Cardiac muscle cell (in vitro differentiated cells and primary cell): ENCODE measurements around the gene TMEM115. TPM values are rescaled to one million over a fixed set of nuclear protein-coding genes. Genes with fewer than 3 reads are reported as not detected.
A peak's percentile ranks its signal among the peaks of the same experiment; 100 is the strongest.

Experiments
- DNase-seq, 2 donors: peaks; one replicate each; pipeline versions ENCODE4 v3.0.0 to v3.0.0-alpha.2; 2010 to 2017; ENCODE audit warnings: low read depth in 1 of 2, low spot score in 1 of 2
- H3K27ac ChIP-seq: fragments of 200-600 bp; sonication (generic); 2 replicates; pipeline ENCODE4 v1.5.1; 2016
- H3K27me3 ChIP-seq: fragments of 200-600 bp; sonication (generic); 2 replicates; pipeline ENCODE4 v1.6.0; 2016; ENCODE audit warnings: control low read depth
- H3K36me3 ChIP-seq: fragments of 200-600 bp; sonication (generic); 2 replicates; pipeline ENCODE4 v1.5.1; 2016; ENCODE audit warnings: control low read depth
- H3K4me1 ChIP-seq: fragments of 200-600 bp; sonication (generic); 2 replicates; pipeline ENCODE4 v1.8.1; 2017; ENCODE audit warnings: low read depth, mild to moderate bottlenecking, mixed run types
- H3K4me3 ChIP-seq: fragments of 200-600 bp; sonication (generic); 2 replicates; pipeline ENCODE4 v1.5.1; 2016; ENCODE audit warnings: mild to moderate bottlenecking
- H3K9me3 ChIP-seq: fragments of 200-600 bp; sonication (generic); 2 replicates; pipeline ENCODE4 v1.5.1; 2017; ENCODE audit warnings: low read depth, mild to moderate bottlenecking, control low read depth
- polyA plus RNA-seq: library from polyadenylated mRNA; unstranded; fragments of >200 nt; fragmentation: Nextera tagmentation; extraction: Ambion mirVana; gene quantifications from 2 replicates; pipeline ENCODE4 v1.2.1, GENCODE V29; 2016
- total RNA-seq: library from RNA; depleted of rRNA; stranded (reverse); fragments of >200 nt; gene quantifications from 2 replicates; pipeline ENCODE4 v1.2.3, GENCODE V29; 2016
- TF ChIP-seq, protein P1 (sequence below): IDR thresholded peaks from 2 replicates; pipeline ENCODE4 v1.5.1; 2012; ENCODE audit warnings: low read depth, mild to moderate bottlenecking, low read length

The TMEM115 gene
- total and polyA plus RNA-seq, 2 experiments from 2014 or later, result 57.9 to 67.0 TPM

DNA sequence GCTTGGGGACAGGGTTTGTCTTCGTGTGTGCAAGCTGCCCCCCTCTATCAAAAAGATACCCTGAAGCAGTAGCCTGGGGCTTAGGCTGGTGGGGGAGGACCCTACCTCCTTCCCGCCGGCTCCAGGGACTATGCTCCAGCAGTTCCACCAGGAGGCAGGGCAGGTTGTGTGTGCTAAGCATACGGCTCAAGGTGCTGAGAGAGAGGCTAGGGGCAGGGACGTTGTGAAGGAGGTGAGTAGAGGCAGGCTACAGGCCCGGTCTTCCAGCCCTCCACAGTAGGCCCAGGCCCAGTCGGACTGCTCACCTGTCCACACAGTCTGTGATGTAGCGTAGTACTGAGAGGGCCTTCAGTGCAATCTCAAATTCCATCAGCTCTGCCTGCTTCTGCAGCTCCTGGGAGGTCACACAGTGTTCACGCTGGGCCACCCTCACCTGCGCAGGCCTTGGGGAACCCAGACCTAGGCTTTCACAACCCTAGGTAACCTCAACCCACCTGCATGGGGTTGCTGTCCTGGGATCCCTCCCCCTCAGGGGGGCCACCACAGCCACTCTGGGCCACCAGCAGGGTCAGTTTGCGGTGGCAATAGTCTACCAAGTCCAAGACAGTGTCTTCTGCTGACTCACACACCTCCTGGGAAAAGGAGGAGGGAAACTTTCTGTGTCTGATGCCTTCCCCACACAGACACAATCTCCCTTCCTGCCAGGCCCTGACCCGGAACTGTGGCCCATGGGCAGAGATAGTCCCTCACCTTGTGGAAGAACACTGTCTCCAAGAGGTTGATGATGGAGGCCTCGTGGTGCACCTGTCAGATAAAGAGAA is 16.3 kb downstream of the TMEM115 start:
- TF ChIP-seq, protein P1, sequence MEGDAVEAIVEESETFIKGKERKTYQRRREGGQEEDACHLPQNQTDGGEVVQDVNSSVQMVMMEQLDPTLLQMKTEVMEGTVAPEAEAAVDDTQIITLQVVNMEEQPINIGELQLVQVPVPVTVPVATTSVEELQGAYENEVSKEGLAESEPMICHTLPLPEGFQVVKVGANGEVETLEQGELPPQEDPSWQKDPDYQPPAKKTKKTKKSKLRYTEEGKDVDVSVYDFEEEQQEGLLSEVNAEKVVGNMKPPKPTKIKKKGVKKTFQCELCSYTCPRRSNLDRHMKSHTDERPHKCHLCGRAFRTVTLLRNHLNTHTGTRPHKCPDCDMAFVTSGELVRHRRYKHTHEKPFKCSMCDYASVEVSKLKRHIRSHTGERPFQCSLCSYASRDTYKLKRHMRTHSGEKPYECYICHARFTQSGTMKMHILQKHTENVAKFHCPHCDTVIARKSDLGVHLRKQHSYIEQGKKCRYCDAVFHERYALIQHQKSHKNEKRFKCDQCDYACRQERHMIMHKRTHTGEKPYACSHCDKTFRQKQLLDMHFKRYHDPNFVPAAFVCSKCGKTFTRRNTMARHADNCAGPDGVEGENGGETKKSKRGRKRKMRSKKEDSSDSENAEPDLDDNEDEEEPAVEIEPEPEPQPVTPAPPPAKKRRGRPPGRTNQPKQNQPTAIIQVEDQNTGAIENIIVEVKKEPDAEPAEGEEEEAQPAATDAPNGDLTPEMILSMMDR, result no peak
- H3K27ac ChIP-seq, result no peak overlapping the region
- DNase-seq, result no peak
- H3K9me3 ChIP-seq, result no peaks in the 10 kb centered on the region
- H3K4me1 ChIP-seq, result peaks cover 8% of the 10 kb centered on the region
- H3K27me3 ChIP-seq, result peaks cover 61% of the 10 kb centered on the region
- H3K36me3 ChIP-seq, result no peaks in the 10 kb centered on the region
- no peak overlapping the region for H3K4me3 ChIP-seq

DNA sequence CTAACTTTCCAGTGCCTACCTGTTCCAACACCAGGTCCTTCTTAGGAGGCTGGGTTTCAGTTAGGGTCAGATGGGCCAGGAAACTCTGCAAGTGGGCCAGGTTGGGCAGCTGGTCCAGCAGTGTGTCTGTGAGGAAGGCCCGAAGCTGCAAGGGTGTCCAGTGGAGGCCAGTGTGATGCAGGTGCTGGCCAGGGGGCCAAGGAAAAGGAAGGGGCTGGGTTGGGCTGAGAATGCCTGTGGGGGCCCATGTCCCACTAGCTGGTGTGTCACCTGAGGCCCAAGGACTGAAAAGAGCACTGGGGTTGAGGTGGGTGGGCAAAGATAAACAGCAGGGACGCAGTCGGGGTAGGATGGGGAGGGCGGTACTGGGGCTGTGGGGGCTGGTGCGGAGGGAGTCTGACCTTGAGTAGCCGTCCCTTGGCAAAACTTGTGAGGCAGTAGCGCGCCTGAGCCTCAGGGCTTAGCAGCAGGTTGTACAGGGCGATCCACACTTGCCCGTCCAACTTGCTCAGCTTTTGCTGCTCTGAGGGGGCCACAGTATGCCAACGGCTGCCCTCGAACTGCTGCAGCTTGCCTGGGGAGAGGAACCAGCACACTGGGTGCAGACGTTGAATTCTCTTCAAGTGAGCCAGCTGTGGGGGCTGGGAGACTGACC is 17.2 kb downstream of the TMEM115 start:
- no peak for DNase-seq
- Histone ChIP-seq H3K36me3 (no peaks in the 10 kb centered on the region), H3K4me1 (peaks cover 11% of the 10 kb centered on the region), H3K4me3 (no peak overlapping the region), H3K27me3 (peaks cover 61% of the 10 kb centered on the region), H3K9me3 (no peaks in the 10 kb centered on the region), H3K27ac (no peak overlapping the region)
- TF ChIP-seq, protein P1, result no peak

DNA sequence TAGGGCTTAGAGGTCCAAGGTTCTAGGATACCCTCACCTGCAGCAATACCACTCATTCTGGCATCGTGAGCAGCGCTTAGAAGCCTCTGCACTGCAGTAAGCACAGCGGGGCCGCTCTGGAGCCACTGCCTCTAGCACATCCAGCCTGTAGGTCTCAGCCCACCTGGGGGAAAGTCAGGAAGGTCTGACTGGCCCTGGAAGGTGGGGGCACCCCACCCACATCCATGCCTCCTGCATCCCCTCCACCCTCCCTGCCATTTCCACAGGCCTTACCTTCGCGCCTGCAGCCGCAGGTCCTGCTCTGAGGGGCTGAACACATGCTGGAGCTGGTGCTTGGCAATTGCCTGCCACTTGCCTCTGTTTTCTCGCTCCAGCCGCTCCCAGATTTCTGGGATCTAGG is 17.8 kb downstream of the TMEM115 start:
- Histone ChIP-seq H3K27ac (no peak overlapping the region), H3K4me1 (peaks cover 11% of the 10 kb centered on the region), H3K4me3 (no peak overlapping the region), H3K27me3 (peaks cover 61% of the 10 kb centered on the region), H3K36me3 (no peaks in the 10 kb centered on the region), H3K9me3 (no peaks in the 10 kb centered on the region)
- TF ChIP-seq, protein P1, result no peak
- no peak for DNase-seq

DNA sequence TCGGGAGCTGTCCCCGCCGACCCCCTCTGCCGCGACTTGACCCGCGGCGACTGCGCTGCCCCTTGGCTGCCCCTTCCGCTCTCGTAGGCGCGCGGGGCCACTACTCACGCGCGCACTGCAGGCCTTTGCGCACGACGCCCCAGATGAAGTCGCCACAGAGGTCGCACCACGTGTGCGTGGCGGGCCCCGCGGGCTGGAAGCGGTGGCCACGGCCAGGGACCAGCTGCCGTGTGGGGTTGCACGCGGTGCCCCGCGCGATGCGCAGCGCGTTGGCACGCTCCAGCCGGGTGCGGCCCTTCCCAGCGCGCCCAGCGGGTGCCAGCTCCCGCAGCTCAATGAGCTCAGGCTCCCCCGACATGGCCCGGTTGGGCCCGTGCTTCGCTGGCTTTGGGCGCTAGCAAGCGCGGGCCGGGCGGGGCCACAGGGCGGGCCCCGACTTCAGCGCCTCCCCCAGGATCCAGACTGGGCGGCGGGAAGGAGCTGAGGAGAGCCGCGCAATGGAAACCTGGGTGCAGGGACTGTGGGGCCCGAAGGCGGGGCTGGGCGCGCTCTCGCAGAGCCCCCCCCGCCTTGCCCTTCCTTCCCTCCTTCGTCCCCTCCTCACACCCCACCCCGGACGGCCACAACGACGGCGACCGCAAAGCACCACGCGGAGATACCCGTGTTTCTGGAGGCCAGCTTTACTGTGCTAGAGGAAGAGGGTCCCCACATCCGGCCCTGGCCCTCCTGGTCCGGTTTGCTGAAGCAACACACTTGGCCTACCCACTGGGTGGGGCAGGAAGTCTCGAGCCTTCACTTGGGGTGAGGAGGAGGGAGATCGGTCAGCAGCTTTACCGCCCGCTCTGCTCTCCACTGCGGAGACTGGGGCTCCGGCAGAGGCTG is 18.6 kb downstream of the TMEM115 start, which contains the start of gene RASSF1:
RASSF1 (minus strand) TSS at position 389 of the 882 bp plus-strand sequence; CDS start at position 358, 31 bp downstream.
- Histone ChIP-seq H3K36me3 (no peaks in the 10 kb centered on the region), H3K4me3 (no peak within 1 kb of the TSS), H3K9me3 (no peaks in the 10 kb centered on the region), H3K27me3 (peaks cover 61% of the 10 kb centered on the region), H3K27ac (no peak within 1 kb of the TSS), H3K4me1 (peaks cover 14% of the 10 kb centered on the region)
- DNase-seq, result peak in 1 of 2 donors; percentile 69
- TF ChIP-seq, protein P1, result no peak

DNA sequence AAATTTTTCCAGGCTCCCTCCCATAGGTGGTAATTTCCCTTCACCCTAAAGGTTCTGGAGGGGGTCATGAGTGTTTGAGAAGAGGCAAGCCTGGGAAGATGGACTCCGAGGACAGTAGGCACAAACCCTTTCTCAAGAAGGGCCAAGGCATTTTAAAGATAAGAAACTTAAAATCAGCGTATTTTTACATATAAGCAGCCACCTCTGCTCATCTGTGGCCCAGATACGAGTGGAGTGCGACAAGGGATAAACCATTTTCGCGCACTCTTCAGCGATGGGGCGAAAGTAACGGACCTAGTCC is 19.2 kb downstream of the TMEM115 start:
- peaks cover 11% of the 10 kb centered on the region for H3K4me1 ChIP-seq
- H3K27ac ChIP-seq, result no peak overlapping the region
- H3K36me3 ChIP-seq, result no peaks in the 10 kb centered on the region
- no peak overlapping the region for H3K4me3 ChIP-seq
- TF ChIP-seq, protein P1, result no peak
- no peak for DNase-seq
- peaks cover 56% of the 10 kb centered on the region for H3K27me3 ChIP-seq
- no peaks in the 10 kb centered on the region for H3K9me3 ChIP-seq
